Hepatocyte (in vitro differentiated cells): Measurements from ENCODE around the gene GPR65.

ENCODE experiments used
- CTCF ChIP-seq: fragments of 200-600 bp; sonication (generic); IDR thresholded peaks from 2 replicates; pipeline ENCODE4 v1.5.1; 2016; ENCODE audit warnings: antibody characterized with exemption, mild to moderate bottlenecking; ENCODE audit not compliant: poor library complexity
- EZH2 ChIP-seq: fragments of 200-600 bp; sonication (generic); IDR thresholded peaks from 2 replicates; pipeline ENCODE4 v1.6.1; 2016; ENCODE audit warnings: antibody characterized with exemption, mild to moderate bottlenecking, borderline replicate concordance

- TF ChIP-seq CTCF (no peak), EZH2 (no peak)
These were observed 10.0 kb upstream of the GPR65 start for GRCh38 chr14:87994974-87995373.
